Spinal cord (tissue), 10 donors: Measurements from ENCODE around the gene SLC24A5. TPM values are rescaled to one million over a fixed set of nuclear protein-coding genes. Genes with fewer than 3 reads are reported as not detected.

Source experiments
- DNase-seq, 6 donors: peaks; one replicate each; pipeline versions ENCODE4 v3.0.0 to v3.0.0-alpha.2; 2013 to 2015; ENCODE audit warnings: low spot score in 6 of 6, low read depth in 4 of 6
- H3K27ac ChIP-seq: one replicate; pipeline ENCODE4 v1.5.1; 2013; ENCODE audit warnings: low read depth, low read length, control low read depth
- H3K27me3 ChIP-seq: one replicate; pipeline ENCODE4 v1.6.1; 2013; ENCODE audit warnings: low read length; ENCODE audit not compliant: control insufficient read depth, insufficient read depth
- H3K36me3 ChIP-seq: one replicate; pipeline ENCODE4 v1.6.1; 2013; ENCODE audit warnings: low read length; ENCODE audit not compliant: control insufficient read depth, insufficient read depth
- H3K4me1 ChIP-seq: one replicate; pipeline ENCODE4 v1.6.1; 2013; ENCODE audit warnings: low read length; ENCODE audit not compliant: control insufficient read depth, insufficient read depth
- H3K4me3 ChIP-seq: one replicate; pipeline ENCODE4 v1.5.1; 2013; ENCODE audit warnings: low read depth, low read length, control low read depth
- H3K9me3 ChIP-seq: one replicate; pipeline ENCODE4 v1.6.1; 2013; ENCODE audit warnings: low read length; ENCODE audit not compliant: control insufficient read depth, insufficient read depth
- WGBS: methylation state at CpG from one replicate; pipeline ENCODE4 v1.1.5; 2013; ENCODE audit warnings: missing lambda C conversion rate; ENCODE audit not compliant: insufficient coverage; 5-methylcytosine and 5-hydroxymethylcytosine counted together
- polyA plus RNA-seq, 2 donors: library from polyadenylated mRNA; unstranded; fragments of 120-200 nt; gene quantifications; one replicate each; pipeline ENCODE4 v1.2.1, GENCODE V29; 2013; ENCODE audit not compliant: insufficient read length in 2 of 2
- total RNA-seq, 2 donors: library from RNA; depleted of rRNA in 1 of 2; stranded (reverse); fragments of 120-200 nt in 1 of 2; fragments of >200 nt in 1 of 2; gene quantifications; one replicate each; pipeline versions ENCODE4 v1.2.3 to v1.2.4, GENCODE V29; 2013 to 2014
- donor health status: healthy.

Gene SLC24A5
- total and polyA plus RNA-seq, 4 donors: 0.84 to 2.3 (median 1.6) TPM

GRCh38 chr15:48143856-48144255 lies 23.1 kb downstream of the SLC24A5 start:
- Histone ChIP-seq H3K4me1 (no peaks in the 10 kb centered on the region), H3K27ac (no peak overlapping the region), H3K36me3 (peaks cover 5% of the 10 kb centered on the region), H3K4me3 (no peak overlapping the region), H3K9me3 (no peaks in the 10 kb centered on the region), H3K27me3 (no peaks in the 10 kb centered on the region)
- no peak for DNase-seq
- WGBS: no CpG with 5 or more reads among the region's 1 CpG

- Histone ChIP-seq H3K36me3 (peaks cover 5% of the 10 kb centered on the region), H3K4me1 (no peaks in the 10 kb centered on the region), H3K27ac (peak overlapping the region; percentile 20), H3K27me3 (no peaks in the 10 kb centered on the region), H3K9me3 (no peaks in the 10 kb centered on the region), H3K4me3 (no peak overlapping the region)
- no peak for DNase-seq
- WGBS: 55% methylated on average over 1 of the region's 1 CpG
Observed at GRCh38 chr15:48144889-48145288, 24.1 kb downstream of the SLC24A5 start.

- Histone ChIP-seq H3K27ac (peak overlapping the region; percentile 44), H3K36me3 (peaks cover 8% of the 10 kb centered on the region), H3K27me3 (no peaks in the 10 kb centered on the region), H3K4me3 (no peak overlapping the region), H3K4me1 (no peaks in the 10 kb centered on the region), H3K9me3 (no peaks in the 10 kb centered on the region)
- DNase-seq: no peak
Observed at GRCh38 chr15:48145923-48146322, 25.1 kb downstream of the SLC24A5 start.

- Histone ChIP-seq H3K36me3 (peaks cover 6% of the 10 kb centered on the region), H3K27me3 (no peaks in the 10 kb centered on the region), H3K4me3 (no peak overlapping the region), H3K27ac (no peak overlapping the region), H3K4me1 (no peaks in the 10 kb centered on the region), H3K9me3 (no peaks in the 10 kb centered on the region)
- DNase-seq: no peak
Observed at GRCh38 chr15:48147358-48147757, 26.6 kb downstream of the SLC24A5 start.

- Histone ChIP-seq H3K9me3 (no peaks in the 10 kb centered on the region), H3K36me3 (peaks cover 6% of the 10 kb centered on the region), H3K4me3 (no peak overlapping the region), H3K27me3 (no peaks in the 10 kb centered on the region), H3K27ac (no peak overlapping the region), H3K4me1 (no peaks in the 10 kb centered on the region)
- 81% methylated on average over 3 of the region's 4 CpGs for WGBS
- DNase-seq: no peak
Observed at GRCh38 chr15:48149858-48150257, 29.1 kb downstream of the SLC24A5 start.

- Histone ChIP-seq H3K9me3 (no peaks in the 10 kb centered on the region), H3K27me3 (no peaks in the 10 kb centered on the region), H3K36me3 (peaks cover 6% of the 10 kb centered on the region), H3K4me3 (no peak overlapping the region), H3K4me1 (no peaks in the 10 kb centered on the region), H3K27ac (no peak overlapping the region)
- no CpG with 5 or more reads among the region's 2 CpGs for WGBS
- DNase-seq: no peak
Observed at GRCh38 chr15:48153526-48153925, 32.7 kb downstream of the SLC24A5 start.

GRCh38 chr15:48168616-48169015 lies 47.8 kb downstream of the SLC24A5 start:
- H3K36me3 ChIP-seq: no peaks in the 10 kb centered on the region
- H3K4me3 ChIP-seq: no peak overlapping the region
- no peaks in the 10 kb centered on the region for H3K27me3 ChIP-seq
- H3K4me1 ChIP-seq: no peaks in the 10 kb centered on the region
- DNase-seq: peak in 1 of 6 donors; percentile 30
- no CpG with 5 or more reads among the region's 3 CpGs for WGBS
- peaks cover 4% of the 10 kb centered on the region for H3K9me3 ChIP-seq
- H3K27ac ChIP-seq: no peak overlapping the region

- H3K27ac ChIP-seq: no peak overlapping the region
Observed at GRCh38 chr15:48170981-48171380, 50.2 kb downstream of the SLC24A5 start.

GRCh38 chr15:48175126-48175525 lies 54.3 kb downstream of the SLC24A5 start:
- H3K36me3 ChIP-seq: no peaks in the 10 kb centered on the region
- WGBS: no CpG with 5 or more reads among the region's 3 CpGs
- no peak overlapping the region for H3K27ac ChIP-seq
- H3K4me3 ChIP-seq: no peak overlapping the region
- DNase-seq: no peak
- H3K4me1 ChIP-seq: peaks cover 3% of the 10 kb centered on the region
- peaks cover 9% of the 10 kb centered on the region for H3K9me3 ChIP-seq
- no peaks in the 10 kb centered on the region for H3K27me3 ChIP-seq

More at GRCh38 chr15:48170981-48171380, 50.2 kb downstream of the SLC24A5 start:
- no peaks in the 10 kb centered on the region for H3K4me1 ChIP-seq
- no peak overlapping the region for H3K4me3 ChIP-seq
- H3K36me3 ChIP-seq: no peaks in the 10 kb centered on the region
- peaks cover 9% of the 10 kb centered on the region for H3K9me3 ChIP-seq
- peak in 2 of 6 donors; percentile 11 to 38 for DNase-seq
- no peaks in the 10 kb centered on the region for H3K27me3 ChIP-seq
- no CpG with 5 or more reads among the region's 1 CpG for WGBS

GRCh38 chr15:48176112-48176511 lies 55.3 kb downstream of the SLC24A5 start:
- no CpG with 5 or more reads among the region's 4 CpGs for WGBS
- Histone ChIP-seq H3K27me3 (no peaks in the 10 kb centered on the region), H3K4me1 (peaks cover 3% of the 10 kb centered on the region), H3K4me3 (peak overlapping the region; percentile 62), H3K27ac (peak overlapping the region; percentile 92), H3K36me3 (no peaks in the 10 kb centered on the region), H3K9me3 (peaks cover 9% of the 10 kb centered on the region)
- DNase-seq: peak in 1 of 6 donors; percentile 15
